HG02610 (cell line): ENCODE measurements around the gene DPEP1.
"Not testable (repeated sequence)": the region's sequence is repeated elsewhere in the genome, so short reads cannot be mapped to it uniquely, and the experiment has no call there.

Experiments
- ATAC-seq: cut with Tn5 transposase; IDR thresholded peaks from one replicate; pipeline ENCODE4 v1.9.1; 2021; ENCODE audit warnings: mild to moderate bottlenecking, moderate library complexity; ENCODE audit not compliant: unreplicated experiment

DPEP1 gene

DNA sequence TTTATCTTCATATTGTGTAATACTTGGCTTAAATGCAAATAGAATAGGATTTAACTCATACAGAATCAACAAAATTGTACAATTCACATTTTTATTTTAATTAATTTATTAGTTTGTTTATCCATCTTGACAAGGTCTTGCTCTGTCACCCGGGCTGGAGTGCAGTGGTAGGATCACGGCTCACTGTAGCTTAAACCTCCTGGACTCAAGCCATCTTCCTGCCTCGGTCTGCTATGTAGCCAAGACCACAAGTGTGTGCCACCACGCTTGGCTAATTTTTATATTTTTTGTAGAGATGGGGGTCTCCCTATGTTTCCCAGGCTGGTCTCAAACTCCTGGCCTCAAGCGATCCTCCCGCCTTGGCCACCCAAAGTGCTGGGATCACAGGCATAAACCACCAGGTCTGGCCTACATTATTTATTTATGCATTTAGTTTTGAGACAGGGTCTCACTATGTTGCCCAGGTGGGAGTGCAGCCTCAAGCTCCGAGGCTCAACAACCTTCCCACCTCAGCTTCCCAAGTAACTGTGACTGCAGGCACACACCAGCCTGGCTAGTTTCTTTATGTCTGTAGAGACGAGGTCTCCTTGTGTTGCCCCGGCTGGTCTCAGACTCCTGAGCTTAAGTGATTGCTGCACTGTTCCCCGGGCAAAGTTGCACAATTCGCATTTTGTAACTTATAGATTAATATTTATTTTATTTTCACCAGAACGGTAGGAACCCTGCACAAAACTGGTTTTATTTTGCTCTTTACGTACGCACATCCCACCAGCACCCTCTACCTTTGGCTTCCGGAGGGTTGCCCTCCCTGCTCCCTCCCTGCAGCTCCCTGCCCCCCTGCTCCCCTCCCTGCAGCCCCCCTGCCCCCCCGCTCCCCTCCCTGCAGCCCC is 4.9 kb downstream of the DPEP1 start:
- ATAC-seq: no peak

DNA sequence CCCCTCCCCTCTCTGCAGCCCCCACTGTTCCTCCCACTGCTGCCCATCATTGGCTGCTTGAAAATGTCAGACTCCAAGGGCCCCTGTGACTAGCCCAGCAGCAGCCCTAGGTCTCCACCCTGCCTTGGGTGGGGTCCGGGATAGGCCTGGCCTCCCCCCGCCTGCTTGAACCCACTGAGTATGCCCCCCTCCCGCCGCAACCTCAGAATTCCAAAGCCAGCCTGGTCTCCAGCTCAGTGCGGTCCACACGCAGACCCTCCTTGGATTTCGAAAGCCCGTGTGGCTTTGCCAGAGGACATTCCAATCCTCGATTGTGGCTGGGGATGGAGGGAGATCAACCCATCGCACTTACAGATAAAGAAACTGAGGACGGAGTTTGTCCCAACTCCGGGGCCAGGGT is 6.4 kb downstream of the DPEP1 start:
- no peak for ATAC-seq

DNA sequence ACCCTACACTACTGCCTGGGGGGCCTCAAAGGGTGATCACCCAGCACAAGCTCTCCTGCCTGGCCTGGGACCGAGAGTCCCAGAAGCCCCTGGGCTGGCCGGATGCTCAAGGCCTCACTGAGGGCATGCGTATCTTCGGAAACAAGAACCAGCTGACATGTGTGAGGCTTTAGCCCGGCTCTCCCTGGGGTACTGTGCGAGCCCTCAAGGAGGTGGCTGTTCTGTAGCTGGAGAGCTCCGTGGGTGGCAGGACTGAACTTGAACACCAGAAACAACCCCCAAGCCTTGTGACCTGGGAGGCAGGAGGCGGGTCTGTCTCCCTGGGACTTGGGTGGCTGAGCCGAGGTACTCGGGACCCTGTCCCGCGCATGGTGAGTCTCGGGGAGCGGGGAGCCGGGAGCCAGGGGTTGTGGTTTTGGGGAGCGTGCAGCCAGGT is 7.0 kb downstream of the DPEP1 start:
- no peak for ATAC-seq

DNA sequence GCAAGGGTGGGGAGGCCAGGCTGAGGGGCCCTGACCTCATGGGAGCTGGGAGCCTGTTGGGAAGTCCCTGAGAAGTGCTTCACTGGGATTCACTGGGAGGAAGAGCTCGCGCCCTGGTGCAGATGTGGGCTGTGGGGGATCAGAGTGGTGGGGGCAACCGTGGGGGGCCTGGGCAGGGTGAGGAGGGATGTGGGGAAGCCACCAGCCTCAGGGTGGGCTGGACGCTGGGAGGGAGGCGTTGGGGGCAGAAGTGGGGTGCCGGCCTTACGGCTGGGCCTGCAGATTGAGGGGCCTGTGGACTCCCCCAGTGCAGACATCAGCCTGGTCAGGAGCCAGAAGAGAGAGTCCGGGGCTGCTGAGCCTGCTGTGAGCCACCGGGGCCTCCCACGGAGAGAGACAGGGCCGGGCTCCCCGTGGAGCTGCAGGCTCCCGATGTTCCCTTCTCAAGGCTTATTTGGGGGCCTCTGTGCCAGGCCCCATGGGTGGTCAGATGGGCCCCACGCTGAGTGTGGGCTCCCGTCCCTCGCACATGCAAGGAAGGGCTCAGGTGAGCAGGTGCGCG is 7.8 kb downstream of the DPEP1 start:
- ATAC-seq: no peak

DNA sequence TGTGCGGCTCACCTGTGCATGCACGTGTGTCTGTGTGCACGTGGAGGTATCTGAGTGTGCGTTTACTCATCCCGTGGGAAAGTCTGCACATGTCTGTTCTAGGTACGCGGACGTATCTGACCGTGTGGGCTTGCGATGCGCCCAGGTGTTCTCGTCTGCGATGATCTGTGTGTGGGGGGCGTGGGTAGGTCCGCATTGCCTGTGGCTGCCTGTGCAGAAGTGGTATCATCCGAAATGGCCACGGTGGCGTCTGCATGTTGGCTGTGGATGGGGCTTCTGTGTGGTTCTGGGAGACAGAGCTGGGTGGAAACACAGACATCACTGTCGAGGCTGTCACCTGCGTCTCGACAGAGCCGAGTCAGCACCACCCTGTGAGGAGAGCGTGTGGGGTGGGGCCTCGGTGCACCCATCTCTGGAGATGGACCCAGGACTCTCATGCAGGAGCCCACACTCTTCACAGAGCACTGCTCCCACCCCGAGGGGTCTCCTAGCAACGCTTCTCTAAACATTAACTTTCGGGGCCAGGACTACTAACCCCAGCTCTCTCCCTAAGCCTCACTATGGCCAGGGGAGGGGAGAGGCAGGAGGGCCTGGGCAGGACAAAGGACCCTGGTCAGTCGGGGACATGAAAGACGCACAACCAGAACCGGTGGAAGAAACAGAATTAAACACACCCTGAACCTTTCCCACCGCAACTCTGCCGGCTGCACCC is 8.4 kb downstream of the DPEP1 start:
- ATAC-seq: no peak

DNA sequence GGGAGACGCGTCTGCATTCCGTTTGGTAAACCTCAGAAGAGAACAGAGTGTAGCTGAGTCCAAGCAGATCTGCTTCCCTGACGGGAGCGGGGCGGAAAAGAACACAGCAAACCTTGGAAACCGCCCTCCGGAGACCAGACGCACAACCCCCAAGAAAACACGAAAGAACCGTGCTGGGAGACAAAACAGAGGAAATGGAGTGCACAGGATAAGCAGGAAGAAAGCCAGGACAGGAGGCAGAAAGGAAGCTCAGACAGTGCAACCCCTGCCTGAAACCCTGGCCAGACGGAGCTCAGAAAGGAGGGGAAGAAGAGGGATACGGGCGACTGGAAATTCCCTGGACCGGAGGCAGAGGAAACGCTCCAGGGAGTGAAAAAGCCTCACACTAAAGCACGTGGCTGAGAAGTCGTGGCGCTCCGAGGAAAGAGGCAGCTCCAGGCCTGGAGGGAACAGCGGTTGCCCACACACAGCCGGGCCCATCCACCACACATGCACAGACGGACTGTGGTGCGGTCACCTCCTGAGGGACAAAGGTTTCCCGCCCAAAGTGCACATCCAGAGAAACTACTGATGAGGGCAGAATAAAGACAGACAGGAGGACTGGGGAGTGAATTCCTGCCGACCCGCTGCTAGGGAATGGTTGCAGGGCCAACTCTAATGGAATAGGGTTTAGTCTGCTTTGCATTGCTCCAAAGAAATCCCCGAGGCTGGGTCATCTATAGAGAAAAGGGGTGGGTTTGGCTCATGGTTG is 10.2 kb downstream of the DPEP1 start:
- no peak for ATAC-seq

DNA sequence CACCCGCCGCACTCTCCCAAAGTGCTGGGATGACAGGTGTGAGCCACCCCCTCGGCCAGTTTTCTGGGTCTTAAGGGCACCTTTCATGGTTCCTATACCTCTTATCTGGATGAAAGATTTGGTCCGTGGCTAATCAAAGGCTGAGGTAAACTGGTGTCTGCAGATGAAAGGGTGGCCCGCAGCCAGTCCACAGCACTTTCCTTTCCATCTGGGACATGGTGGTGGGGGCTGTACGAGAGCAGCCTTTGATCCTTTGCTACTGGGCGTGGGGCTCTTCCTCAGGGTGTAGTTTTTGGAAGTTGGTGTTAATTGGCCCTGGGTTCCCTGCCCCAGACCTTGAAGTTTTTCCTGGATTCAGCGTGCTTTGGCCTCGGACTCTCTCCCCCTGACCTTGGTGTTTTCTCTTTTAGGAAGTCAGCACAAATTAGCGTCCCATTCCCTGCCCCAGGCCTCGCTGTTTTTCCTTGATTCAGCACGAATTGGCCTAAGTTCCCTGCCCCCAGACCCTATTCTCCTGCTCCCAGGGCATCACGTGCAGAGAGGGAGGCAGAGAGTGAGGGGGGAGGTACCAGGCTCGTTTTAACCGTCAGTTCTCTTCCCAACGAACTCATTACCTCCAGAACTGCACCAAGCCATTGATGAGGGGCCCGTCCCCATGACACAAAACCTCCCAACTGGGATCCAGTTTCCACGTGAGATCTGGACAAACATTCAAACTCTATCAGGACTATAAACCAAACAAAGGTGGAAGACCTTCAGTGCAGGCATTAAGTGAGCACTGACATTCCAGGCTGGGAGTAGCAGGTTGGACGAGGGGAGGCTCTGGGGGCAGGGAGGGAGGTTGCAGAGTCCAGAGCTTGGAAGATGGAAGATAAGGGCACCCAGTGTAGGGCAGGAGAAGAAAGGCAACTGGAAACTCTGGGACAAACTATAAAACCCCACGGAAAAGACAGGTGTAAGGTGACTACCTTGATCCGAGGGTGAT is 11.6 kb downstream of the DPEP1 start:
- no peak for ATAC-seq

DNA sequence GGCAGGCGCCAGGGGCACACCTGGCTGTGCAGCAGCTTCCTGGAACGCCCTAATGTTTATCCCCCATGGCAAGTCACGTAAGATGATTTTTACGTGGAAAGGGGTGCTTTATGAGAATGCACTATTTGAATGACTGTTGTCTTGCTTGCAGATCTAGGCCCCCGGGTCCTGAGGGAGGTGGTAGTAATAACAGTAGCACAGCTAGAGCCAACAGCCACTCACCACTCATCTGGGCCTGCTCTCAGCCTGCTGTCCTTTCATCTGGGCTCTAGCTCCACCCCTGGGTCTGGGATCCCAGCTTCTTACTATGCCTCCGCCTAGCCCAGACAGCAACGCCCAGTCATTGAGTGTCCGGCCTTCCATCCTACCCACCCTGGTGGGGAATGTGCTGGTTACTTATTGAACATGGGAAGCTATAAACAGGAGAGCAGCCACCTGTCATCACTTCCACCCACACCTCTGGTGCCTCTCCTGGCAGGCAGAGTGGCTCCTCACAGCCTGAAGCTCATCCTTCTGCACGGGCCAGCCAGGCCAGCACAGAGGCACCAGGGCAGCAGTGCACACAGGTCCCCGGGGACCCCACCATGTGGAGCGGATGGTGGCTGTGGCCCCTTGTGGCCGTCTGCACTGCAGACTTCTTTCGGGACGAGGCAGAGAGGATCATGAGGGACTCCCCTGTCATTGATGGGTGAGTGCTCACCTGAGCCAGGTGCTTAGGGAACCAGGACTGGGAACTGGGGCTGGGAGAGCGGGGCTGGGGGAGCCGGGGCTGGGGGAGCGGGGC is 16.6 kb downstream of the DPEP1 start:
- no peak for ATAC-seq

DNA sequence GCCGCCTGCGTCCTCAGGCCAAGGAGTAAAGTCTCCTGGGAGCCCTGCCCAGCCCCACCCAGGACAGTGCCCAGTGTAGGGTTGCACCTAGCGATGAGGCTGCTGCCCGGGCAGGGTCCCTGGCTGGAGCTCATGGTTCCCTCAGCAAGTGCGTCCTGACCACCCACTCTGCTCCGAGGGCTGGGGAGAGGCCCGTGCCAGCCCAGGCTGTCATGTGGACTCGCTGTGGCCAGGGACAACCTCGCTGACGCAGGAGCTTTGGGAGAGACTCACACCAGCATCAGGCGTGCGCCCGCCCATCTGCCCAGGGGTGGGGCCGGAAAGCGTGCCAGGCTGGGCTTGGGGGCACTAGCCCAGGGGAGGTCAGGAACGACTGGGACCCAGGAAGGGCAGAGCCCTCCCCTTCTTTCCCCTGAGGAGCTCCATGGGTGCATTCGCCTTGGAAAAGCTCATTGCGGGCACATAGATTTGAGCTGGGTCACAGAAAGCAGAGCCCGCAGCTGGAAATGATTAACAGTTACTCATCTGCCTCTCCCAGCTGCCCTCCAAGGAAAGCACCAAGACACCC is 19.7 kb downstream of the DPEP1 start:
- no peak for ATAC-seq

DNA sequence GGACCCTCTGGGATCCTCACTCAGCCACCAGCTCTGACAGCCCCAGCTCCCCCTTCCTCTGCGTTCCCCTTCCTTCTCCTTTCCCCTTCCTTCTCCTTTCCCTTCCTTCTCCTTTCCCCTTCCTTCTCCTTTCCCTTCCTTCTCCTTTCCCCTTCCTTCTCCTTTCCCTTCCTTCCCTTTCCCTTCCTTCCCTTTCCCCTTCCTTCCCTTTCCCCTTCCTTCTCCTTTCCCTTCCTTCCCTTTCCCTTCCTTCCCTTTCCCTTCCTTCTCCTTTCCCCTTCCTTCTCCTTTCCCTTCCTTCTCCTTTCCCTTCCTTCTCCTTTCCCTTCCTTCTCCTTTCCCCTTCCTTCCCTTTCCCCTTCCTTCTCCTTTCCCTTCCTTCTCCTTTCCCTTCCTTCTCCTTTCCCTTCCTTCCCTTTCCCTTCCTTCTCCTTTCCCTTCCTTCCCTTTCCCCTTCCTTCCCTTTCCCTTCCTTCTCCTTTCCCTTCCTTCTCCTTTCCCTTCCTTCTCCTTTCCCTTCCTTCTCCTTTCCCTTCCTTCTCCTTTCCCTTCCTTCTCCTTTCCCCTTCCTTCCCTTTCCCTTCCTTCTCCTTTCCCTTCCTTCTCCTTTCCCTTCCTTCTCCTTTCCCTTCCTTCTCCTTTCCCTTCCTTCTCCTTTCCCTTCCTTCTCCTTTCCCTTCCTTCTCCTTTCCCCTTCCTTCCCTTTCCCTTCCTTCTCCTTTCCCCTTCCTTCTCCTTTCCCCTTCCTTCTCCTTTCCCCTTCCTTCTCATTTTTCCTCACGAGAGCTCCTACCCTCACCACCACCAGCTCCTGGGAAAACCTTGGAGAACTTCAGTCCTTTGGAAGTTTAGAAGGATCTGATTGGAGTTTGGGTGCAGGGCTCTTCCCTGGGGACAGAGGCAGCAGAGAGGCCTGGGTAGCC is 21.3 kb downstream of the DPEP1 start:
- not testable (repeated sequence) for ATAC-seq

DNA sequence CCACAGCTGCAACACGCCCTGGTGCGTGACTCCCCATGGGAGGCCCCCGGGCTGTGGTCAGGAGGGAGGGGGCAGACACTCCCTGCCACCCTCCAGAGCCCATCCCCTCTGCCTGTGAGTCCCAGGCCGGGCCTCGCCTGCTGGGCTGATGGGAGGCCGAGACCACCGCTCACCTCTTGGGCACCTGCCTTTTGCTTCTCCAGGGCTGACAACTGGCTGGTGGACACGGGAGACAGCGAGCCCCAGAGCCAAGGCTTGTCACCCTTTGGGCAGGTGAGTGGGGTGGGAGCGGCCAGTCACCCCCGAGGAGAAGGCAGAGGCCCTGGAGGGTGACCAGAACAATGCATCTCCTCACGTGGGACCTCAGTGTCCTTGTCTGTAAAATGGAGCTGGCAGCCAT is 23.2 kb downstream of the DPEP1 start:
- no peak for ATAC-seq

DNA sequence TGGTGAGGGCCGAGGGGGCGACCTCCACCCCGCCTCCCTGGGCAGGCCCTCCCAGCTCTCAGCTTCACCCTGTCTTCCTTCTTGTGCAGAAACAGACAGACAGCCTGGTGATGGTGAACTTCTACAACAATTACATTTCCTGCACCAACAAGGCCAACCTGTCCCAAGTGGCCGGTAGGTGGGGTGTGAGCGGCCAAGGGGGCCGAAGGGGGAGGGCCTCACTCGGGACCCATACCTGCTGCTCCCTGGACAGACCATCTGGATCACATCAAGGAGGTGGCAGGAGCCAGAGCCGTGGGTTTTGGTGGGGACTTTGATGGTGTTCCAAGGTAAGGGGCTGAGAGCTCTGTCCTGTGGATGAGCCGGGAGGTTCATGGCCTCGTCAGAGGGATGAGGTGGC is 23.9 kb downstream of the DPEP1 start:
- ATAC-seq: no peak

DNA sequence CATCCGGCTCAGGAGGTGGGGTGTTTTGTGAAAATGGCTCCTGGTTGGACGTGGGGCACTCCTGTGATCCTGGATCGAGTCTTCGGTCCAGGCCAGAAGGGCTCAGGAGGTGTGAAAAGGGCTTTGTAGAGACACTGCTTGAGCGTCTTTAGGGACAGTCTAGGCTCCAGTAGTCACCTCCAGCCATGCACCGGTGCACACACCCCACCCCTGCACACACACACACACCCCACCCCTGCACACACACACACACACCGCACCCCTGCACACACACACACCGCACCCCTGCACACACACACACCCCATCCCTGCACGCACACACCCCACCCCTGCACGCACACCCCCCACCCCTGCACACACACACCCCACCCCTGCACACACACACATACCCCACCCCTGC is 25.0 kb downstream of the DPEP1 start:
- ATAC-seq: no peak

DNA sequence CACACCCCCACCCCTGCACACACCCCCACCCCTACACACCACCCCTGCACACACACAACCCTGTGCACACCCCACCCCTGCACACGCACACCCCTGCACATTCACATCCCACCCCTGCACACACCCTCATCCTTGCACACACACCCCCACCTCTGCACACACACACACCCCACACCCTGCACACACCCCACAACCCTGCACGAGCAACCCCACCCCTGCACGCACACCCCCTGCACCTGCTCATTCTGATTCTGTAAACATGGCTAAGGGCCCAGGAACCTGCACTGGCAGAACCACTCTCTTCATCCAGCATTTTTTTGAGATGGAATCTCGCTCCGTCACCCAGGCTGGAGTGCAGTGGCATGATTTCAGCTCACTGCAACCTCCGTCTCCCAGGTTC is 25.9 kb downstream of the DPEP1 start:
- ATAC-seq: no peak

DNA sequence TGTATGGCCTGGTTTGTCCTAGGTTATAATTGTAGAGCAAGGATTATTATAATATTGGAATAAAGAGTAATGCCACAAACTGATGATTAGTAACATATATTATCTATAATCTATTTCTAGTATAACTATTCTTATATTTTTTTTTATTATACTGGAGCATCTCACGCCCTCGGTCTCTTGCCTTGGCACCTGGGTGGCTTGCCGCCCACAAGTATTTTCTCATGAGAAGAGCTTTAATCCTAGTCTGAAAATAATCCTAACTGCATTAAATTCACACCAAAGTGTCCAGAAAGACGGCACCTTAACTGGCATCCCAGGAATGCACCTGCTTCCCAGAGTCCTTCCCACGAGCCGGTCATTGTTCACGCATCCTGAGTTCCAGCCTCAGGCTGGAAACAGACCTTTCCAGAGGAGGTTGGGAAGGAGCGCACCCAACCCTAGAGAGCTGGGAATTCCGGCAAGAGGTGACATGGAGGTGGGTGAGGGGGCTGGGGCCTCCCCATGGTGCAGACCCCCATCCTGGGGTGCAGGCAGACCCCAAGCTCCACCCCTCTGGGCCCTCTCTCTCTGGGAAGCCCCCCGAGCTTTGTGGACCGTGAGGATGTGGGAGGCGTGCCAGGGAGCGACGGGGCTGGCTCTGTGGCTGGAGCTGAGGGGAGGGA is 28.1 kb downstream of the DPEP1 start:
- no peak for ATAC-seq

DNA sequence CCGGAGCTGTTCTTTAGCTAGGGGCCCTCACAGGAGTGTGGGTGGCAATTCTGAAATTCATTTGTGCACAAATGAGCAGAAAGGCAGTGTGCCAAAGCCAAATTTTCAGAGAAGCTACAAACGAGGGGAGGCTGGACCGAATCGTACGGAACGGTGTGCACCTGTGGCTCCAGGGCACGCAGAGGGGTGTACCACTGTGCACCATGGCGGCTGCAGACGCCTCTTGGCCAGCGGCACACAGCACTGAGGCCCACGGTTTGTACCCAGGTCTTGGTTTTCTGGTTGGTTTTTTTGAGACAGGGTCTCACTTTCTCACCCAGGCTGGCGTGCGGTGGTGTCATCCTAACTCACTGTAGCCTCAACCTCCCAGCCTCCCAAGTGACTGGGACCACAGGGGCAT is 29.1 kb downstream of the DPEP1 start:
- no peak for ATAC-seq

DNA sequence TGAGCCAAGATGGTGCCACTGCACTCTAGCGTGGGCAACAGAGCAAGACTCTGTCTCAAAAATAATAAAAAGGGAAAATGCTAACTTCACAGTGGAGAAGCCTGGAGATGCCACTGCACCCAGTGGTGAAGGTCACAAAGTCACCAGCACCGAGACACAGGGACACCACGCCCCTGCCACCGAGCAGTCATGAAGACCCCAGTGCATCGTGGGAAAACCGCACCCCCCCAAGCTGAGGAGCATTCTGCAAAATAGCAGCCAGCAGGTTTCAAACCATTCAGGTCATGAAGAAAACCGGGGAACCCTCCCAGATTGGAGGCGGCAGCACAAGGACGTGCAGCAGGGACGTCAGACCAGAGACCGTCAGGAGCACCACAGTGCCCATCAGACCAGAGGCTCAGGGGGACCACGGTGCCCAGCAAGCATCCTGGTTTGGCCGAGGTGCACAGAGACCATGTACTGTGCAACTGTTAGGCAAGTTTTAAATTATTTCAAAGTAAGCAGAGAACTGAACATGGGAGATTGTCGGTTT is 30.4 kb downstream of the DPEP1 start:
- ATAC-seq: no peak
